GM18867 (cell line): Measurements from ENCODE around the gene TIE1.

Experiments
- ATAC-seq: cut with Tn5 transposase; IDR thresholded peaks from one replicate; pipeline ENCODE4 v1.9.1; 2021; ENCODE audit warnings: mild to moderate bottlenecking, moderate library complexity; ENCODE audit not compliant: unreplicated experiment

The TIE1 gene

DNA sequence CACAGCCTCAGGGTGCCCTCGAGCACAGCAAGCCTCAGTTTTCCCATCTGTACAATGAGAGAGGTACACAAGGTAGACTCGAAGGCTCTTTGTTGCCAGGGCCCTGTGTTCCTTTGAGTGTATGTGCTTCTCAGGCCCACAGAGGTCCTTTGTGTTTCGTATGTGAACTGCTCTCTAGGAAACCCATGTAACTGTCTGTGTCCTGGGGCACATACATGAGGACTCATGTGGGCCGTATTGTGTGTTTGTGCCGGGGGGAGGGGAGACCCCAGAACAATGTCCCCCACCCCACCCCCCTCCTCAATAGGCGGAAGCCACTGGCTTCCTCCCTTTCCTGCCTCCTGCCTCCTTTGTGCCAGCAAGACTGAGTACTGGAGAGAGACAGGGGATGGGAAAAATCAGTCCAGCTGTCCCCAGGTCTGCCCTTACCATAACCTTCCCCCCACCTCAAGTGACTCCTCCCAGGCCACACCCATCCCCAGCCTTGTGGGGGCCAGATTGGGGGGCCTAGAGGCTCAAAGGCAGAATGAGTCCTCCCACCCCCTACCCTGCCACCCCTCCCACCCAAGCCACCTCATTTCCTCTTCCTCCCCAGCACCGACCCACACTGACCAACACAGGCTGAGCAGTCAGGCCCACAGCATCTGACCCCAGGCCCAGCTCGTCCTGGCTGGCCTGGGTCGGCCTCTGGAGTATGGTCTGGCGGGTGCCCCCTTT, at the start of gene TIE1:
Gene TIE1 (plus strand): TSS at position 605 of the 717 bp plus-strand sequence. CDS start 90 bp downstream, at position 695.
- no peak for ATAC-seq

DNA sequence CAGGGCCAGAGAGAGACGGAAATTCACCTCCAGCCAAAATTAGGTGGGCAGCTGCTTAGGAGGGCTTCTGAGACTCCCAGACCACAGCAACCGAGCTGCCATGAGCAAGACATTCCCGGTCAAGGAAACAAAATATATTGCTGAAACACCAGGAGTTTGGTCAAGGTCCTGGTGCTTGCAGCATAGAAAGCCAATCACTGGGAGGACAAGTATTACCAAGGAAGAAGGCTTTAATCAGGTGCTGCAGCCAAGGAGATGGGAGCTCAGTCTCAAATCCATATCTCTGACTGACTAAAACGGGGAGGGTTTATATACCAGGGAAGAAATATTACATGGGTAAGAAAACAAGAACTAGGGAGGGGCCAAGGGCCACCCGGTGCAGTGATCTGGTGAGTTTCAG, 49.8 kb upstream of the TIE1 start:
- no peak for ATAC-seq

DNA sequence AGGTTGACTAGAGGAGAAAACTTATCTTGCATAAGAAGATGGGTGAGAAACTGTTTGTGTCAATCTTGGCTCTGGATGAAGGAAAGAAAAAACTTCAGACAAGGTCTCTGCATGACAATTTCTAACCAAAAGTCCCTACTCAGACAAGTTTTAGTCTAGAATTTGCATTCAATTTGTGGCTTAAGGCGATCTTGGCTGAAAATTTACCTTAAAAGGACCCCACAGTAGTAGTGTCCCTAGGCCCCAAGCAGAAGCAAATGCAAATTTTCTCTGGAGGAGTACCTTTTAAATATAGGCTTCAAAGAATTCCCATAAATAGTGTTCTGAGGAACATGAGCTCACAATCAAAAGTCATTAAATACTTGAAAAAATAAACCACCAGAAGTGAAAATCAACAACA, 48.6 kb upstream of the TIE1 start:
- no peak for ATAC-seq

DNA sequence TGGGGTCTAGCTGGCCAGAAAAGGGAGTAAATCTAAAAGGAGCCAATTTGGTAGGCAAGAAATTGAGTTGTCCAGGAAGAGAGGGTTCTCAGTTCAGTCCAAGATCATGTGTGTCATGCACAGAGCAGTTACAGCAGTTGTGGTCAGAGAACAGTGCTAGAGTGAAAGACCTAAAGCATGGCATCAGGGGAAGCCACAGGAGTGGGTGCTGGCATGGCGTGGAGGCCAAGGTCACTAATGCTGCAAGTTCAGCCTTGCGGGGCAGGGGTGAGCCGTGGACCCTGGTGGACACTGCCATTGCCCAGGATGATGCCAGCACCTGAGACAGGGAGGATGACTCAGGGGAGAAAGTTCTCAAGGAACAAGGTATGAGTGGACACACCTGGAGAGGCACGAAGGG, 47.6 kb upstream of the TIE1 start:
- ATAC-seq: no peak

DNA sequence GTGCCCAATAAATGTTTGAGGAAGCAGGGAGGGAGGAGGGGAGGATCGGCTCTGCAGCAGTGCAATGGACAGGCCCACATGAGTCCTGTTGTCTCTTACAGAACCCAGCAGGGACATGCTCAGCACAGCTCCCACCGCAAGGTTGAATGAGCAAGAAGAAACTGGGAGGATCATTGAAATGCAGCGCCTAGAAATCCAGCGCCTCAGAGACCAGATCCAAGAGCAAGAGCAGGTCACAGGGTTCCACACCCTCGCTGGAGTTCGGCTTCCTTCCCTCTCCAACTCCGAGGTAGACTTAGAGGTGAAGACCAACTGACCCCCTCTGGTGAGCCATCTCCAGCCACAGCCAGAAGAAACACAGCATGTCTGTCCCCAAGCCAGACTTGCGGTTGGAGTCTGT, 46.9 kb upstream of the TIE1 start:
- no peak for ATAC-seq

DNA sequence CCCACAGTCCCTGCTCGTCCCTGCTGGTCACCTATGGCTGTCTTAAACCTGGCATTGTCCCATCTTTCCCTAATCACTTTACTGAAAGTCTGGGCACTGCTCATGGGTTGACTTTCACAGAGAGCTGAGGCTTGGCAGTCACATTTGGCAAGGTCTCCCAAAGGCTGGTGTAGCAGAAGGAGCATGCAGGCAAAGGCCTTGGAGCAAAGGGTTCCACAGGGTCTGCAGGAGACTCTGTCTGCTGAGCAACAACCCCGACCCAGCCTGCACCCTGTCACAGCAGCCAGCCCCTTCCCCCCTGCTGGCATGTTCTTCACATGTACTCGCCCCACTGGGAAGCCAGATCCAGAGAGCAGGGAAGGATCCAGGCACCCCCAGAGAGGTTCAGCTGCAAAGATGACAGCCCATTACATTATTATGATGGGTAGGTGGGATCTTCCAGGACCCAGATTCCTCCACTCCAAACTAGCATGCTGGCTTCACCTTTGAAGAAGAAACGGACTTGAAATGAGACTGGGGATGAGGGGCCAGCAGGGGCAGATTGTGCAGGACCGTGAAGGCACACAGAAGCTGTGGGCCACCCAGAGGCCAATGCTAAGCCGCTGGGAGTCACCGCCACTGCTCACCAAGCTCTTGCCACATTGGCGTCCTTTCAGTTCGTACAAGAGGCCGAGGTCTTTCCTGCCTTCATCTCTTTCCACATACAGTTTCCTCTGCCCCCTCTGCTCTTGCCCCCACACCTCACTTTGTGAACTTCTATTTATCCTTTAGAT, 45.2 kb upstream of the TIE1 start:
- ATAC-seq: no peak

DNA sequence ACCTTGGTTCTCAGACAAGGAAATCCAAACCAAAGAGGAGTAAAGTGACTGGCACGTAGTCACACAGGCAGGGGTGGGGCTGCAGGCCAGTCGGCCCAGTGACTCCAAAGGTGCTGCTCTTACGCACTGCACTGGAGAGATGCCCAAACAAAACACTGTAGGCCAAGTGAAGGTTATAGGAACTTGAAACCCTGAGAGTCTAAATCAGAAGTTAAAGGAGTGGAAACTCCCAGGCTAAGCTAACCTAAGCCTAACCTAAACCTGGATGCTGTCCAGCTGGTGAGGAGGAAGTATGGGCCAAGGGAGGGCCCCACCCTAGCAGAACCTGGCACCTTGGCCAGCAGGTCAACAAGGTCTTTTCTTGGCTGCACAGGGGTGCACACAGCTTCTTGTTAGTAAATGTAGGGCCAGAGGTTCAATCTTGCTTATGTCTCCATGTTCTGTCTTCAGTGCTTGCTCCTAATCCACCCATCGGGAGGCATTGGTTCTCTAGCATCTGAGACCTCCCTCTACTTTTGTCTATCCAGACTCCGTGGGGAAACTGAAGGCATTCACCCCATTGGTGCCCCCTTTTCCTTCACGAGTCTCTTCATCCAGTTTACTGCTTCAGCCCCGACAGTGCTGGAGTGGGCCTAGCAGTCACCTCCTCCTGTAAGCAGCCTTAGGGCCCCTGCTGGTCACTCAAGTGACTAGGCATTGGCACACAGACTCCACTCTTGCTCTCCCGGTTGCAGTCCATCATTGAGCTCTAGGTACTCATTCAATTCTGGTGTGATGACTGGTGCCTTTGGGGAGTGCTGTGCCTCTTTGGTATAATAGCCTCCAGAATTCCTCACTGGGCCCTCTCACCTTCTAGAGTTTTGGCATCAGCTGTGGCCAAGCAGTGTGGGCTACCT, 43.9 kb upstream of the TIE1 start:
- no peak for ATAC-seq

DNA sequence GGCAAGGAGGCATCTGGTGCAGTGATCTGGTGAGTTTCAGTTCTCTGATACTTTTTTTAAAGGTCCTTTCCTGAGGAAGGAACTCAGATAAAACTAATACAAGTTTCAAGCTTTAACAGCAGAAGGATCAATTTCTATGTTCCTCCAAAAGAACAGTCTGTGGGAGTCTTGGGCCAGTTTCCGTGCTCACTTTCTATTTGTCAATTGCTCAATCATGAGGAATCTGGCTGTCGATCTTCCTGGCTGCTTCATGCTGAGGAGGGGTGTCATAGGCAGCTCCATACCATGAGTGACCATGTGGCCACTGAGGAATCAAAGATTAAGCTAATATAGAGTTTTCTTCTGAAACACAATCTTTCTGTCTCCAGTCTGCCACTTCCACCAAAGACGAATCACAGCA, 42.4 kb upstream of the TIE1 start:
- ATAC-seq: no peak

DNA sequence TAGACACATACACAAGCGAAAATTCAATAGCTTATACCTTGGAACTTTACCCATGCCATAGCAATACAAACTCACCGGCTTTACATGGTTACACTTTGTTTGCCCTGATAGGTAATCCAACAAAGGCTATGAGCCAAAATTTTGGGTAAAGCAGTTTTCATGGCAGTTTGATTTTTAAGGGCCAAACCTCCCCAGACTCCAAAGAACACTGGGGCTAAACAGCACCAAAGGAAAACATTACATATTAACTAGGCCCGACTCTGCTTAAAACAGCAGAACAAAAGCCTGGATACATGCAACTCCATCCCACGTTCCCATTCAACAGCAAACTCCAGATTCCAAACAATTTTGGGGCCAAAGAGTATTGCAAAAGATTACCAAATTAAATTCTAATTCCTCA, 35.4 kb upstream of the TIE1 start:
- ATAC-seq: no peak

DNA sequence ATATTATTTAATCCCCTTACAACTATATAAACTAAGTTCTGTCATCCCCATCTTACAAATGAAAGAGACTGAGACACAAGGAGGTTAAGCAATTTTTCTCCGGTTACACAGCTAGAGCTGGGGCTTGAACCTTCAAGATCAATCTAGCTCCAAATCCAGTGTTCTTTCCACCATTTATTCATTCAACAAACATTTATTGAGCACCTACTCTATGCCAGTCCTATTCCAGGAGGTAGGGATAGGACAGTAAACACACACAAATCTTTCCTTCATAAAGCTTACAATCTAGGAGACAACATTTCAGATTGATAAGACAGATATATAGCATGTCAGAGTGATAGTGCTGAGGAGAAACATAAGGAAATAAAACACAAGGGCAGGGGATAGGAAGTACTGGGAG, 33.9 kb upstream of the TIE1 start:
- ATAC-seq: no peak

DNA sequence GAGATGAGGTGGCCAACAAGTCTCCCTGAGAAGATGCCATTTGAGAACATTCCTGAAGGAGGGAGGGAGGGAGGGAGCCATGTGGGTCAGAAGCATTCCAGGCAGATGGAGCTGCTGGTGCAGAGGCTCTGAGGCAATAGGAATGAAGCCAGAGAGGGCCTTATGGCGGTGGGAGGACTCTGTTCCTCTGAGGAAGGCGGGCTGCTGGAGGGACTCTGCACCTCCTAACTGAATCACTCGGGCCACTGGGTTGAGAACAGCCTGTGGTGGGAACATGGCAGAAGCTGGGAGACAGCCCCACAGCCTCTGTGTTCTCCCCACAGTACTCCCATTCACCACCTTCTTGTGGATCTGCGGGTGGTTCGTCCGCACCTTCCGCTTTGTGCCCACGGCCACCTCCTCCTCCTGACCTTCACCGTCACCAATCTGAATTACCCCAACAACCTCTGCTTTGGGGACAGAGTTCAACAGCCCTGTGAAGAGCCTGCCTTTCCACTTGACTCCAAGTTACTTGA, 33.4 kb upstream of the TIE1 start:
- no peak for ATAC-seq

DNA sequence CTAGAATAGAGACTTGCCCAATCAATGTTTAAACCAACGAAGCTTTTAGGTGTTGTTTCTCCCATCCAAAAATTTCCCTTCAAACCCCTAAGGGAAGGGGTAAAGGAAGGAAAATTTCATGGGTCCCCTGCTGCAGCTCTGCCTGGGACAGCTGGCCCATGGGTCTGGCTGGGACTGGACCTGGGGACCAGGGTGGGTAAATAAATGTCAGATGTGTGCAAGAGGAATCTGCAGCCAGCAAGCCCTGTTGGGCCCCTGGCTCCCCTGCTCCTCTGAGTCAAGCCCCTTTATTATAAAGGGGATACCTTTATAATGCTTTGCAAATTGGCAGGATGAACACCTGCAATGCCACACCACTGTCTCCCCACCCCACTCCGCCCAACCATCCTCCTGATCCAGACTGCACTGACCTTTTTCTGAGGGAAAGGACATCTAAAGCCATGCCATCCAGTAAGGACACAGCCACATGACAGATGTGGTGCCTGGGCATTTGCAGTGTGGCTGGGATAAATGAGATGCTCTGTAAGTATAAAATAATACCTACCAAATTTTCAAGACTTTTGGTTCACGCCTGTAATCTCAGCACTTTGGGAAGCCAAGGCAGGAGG, 32.9 kb upstream of the TIE1 start:
- ATAC-seq: no peak

DNA sequence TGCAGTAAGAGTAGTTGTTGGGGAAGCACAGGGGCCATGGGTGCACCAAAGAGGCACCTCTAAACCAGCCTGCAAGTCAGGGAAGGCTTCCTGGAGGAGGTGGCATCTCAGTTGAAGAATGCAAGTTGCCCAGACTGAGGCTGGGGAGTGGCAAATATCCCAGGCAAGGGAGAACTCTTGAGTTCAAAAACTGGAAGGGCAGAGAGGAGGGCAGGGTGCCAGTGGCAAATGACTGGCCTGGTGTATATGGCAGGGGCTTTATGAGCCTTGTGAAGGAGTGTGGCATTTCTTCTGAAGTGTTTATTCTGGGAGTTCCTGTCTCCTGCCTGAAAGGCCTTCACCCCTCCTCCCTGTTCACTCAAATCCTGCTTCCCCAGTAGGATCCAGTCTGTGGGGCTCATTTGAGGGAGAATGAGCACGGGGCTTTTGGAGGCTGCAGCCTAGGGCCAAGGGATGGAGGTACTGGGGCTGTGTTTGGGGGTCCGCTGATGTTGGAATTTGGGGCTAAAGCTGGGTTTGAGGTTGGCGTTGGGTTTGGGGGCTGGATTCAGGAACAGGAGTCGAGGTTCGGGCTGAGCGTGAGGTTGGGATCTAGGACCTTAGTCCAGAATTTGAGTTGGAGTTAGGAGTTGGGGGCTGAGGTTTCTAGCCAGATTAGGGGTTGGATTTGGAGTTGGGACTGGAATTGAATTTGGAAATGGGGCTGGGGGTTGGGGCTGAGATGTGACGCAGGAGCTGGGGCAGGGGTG, 31.0 kb upstream of the TIE1 start, which contains the start of gene TMEM125:
Gene TMEM125 (plus strand): TSS at position 357 of the 749 bp plus-strand sequence. CDS start 2,740 bp downstream, outside the sequence.
- ATAC-seq: no peak

DNA sequence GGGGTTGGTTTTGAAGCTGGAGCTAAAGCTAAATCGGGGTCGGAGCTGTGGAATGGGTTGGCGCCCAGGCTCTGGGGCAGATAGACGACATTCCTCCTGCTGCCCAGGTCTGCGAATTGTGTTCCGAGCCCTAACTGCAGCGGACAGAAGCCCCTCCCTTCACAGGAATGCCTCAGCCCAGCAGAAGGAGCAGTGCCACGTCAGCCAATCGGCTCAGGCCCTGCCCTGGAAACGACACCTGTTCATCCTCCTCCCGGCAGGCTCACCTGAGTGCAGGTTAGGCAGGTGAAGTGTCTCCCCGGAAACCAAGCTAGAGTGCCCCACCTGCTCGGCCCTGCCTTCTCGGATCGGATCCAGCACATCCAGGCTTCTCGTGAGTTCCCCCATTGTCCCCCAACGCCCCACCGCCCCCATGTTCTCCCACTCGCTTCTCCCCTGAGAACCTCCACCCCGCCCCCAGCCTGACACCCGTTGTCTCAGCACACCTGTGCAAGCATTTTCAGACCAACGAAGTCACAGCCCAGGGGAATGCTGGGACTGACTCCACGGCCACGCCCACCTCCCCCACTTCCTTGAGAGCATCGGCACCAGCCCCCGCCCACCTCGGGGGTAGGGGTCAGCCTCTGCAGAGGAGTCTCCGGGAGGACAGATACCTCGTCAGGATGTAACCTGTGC, 30.2 kb upstream of the TIE1 start:
- no peak for ATAC-seq

DNA sequence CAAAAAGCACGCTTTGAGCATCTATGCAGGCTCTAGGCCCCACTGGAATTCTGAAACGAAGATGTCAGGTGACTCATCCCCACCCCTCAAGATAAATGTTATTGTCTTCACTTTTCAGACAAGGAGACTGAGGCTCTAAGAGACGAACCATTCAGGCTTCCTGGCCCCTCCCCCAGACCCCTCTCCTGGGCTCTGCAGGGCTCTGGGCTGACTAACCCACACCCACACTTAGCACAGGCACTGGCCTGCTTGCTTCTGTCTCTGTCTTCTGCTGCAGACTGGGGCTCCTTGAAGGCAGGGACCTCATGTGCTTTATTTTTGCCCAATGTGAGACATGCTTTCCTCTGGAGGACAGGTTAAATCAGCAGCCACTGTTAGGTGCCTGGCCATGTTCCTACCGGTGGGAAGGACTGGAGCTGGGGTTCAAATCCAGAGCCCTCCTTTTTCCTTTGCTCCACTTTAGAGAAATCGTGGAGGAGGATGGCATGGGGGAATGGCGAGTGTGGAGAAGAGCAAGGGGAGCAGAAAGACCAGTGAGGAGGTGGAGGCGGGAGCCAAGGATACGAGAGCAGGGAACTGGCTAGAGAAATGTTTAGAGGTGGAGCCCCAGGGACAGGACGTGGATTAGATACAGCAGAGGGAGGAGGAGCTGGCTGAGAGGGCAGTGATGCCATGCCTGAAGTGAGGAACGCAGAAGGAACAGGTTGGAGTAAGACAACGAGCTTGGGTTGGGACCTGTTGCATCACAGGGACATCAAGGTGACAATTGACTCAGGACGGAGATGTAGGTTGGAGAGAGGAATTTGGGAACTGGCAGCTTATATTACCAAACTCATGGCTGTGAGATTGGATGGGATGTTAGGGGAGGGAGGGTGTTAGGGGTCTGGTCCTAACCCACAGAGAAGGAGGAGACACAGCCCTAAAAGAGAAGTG, 29.3 kb upstream of the TIE1 start:
- no peak for ATAC-seq

DNA sequence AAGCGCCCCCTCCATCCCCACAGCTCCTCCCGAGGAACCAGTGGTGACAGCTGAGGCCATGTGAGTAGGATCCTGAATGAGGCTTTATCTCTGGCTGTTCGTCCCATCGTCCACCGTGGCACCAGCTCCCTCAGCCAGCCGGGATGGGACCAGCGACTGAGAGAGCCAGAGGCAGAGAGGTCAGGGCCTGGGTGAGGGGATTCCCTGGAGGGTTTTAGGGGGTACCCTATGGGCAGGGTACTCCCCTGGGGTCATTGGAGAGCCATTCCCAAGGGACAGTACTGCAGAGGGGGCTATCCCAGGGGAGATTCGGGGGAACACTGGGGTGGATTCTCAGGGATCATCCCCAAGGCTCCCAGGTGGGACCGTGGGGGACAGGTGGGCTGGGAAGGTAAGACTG, 28.6 kb upstream of the TIE1 start:
- ATAC-seq: no peak

DNA sequence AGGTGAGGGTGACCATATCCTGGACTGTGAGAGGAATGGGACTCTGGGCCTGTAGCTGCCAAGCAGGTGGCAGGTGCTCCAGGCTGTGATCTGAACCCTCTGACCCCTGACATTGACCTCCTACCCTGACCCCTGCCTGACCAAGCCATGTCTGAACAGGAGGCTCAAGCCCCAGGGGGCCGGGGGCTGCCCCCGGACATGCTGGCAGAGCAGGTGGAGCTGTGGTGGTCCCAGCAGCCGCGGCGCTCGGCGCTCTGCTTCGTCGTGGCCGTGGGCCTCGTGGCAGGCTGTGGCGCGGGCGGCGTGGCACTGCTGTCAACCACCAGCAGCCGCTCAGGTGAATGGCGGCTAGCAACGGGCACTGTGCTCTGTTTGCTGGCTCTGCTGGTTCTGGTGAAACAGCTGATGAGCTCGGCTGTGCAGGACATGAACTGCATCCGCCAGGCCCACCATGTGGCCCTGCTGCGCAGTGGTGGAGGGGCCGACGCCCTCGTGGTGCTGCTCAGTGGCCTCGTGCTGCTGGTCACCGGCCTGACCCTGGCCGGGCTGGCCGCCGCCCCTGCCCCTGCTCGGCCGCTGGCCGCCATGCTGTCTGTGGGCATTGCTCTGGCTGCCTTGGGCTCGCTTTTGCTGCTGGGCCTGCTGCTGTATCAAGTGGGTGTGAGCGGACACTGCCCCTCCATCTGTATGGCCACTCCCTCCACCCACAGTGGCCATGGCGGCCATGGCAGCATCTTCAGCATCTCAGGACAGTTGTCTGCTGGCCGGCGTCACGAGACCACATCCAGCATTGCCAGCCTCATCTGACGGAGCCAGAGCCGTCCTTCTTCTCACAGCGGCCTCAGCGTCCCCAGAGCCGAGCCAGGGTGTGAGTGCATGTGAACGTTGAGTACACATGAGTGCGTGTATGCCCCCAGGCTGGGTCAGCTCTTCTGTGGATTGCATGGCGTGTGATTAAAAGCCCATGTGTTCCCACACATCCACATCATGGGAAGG, 27.9 kb upstream of the TIE1 start:
- ATAC-seq: no peak
